ENCODE measurements around the gene ADAM22.

GRCh38 chr7:88229302-88229995 is 295.4 kb downstream of the ADAM22 start:
- no peak for TF ChIP-seq CTCF (IDR thresholded peaks at IDR 0.05)
- no peak for TF ChIP-seq POLR2A (IDR thresholded peaks at IDR 0.05)
- no peak for TF ChIP-seq POLR2AphosphoS5 (IDR thresholded peaks at IDR 0.05)
- no peak for TF ChIP-seq EP300 (IDR thresholded peaks at IDR 0.05)
